T-cell (primary cell): ENCODE results near the gene KAZN. TPM values are rescaled to one million over a fixed set of nuclear protein-coding genes. Genes with fewer than 3 reads are reported as not detected.

Source experiments
- ATAC-seq, 4 experiments: fragments of 200-7000 bp in 3 of 4; fragments of 150-1000 bp in 1 of 4; cut with Tn5 transposase; replicated peaks in 1 of 4; 1 replicate in 3 of 4; 2 replicates in 1 of 4; pipeline ENCODE4 v1.10.0; 2021; ENCODE audit warnings: moderate library complexity in 3 of 4, mild to moderate bottlenecking in 2 of 4, moderate number of reproducible peaks in 1 of 4
- CTCF ChIA-PET, 2 donors: fragments of 300-600 bp; sonication (Branson Sonifier 250); formaldehyde crosslinking; loops; one replicate each; lab custom pipeline; 2022; ENCODE audit warnings: antibody characterized with exemption in 2 of 2; lab: Charles Lee
- POLR2A ChIA-PET, 2 donors: fragments of 300-600 bp; sonication (Branson Sonifier 250); formaldehyde crosslinking; loops; one replicate each; lab custom pipeline; 2022; ENCODE audit warnings: antibody characterized with exemption in 2 of 2; lab: Charles Lee
- DNase-seq, 35 experiments: peaks; one replicate each; pipeline versions ENCODE4 v3.0.0 to v3.0.0-alpha.2; 2013 to 2023
- H3K27ac ChIP-seq: one replicate; pipeline ENCODE4 v1.5.1; 2013; ENCODE audit warnings: low read length
- H3K27me3 ChIP-seq, 2 experiments: replicated peaks in 1 of 2; 1 replicate in 1 of 2; 2 replicates in 1 of 2; pipeline versions ENCODE4 v1.6.1 to v1.7.0; 2013; ENCODE audit warnings: low read length in 1 of 2, mixed read lengths in 1 of 2; ENCODE audit not compliant: control insufficient read depth in 2 of 2, insufficient read depth in 2 of 2; ENCODE audit errors: extremely low read depth in 1 of 2
- H3K36me3 ChIP-seq, 2 donors: 1 replicate in 1 of 2; 2 replicates in 1 of 2; pipeline versions ENCODE4 v1.6.1 to v1.7.0; 2013; ENCODE audit warnings: low read length in 1 of 2; ENCODE audit not compliant: control insufficient read depth in 2 of 2, insufficient read depth in 1 of 2; ENCODE audit errors: extremely low read depth in 1 of 2
- H3K4me1 ChIP-seq, 2 experiments: 1 replicate in 1 of 2; 2 replicates in 1 of 2; pipeline versions ENCODE4 v1.6.1 to v1.7.0; 2013; ENCODE audit warnings: low read length in 2 of 2, mixed read lengths in 1 of 2; ENCODE audit not compliant: insufficient read depth in 2 of 2, control insufficient read depth in 1 of 2; ENCODE audit errors: extremely low read depth in 1 of 2
- H3K4me3 ChIP-seq, 2 donors: 1 replicate in 1 of 2; 2 replicates in 1 of 2; pipeline versions ENCODE4 v1.5.1 to v1.7.0; 2013; ENCODE audit warnings: mild to moderate bottlenecking in 2 of 2, low read length in 1 of 2, moderate library complexity in 1 of 2; ENCODE audit not compliant: control insufficient read depth in 1 of 2; ENCODE audit errors: extremely low read depth in 1 of 2
- H3K9me3 ChIP-seq: 2 replicates; pipeline ENCODE4 v1.7.0; 2013
- H3K27ac Mint-ChIP-seq, 2 donors: one replicate each; pipeline ENCODE4 v1.8.0; 2020 to 2021; ENCODE audit warnings: mild to moderate bottlenecking in 2 of 2, mixed read lengths in 2 of 2
- H3K27me3 Mint-ChIP-seq, 2 donors: one replicate each; pipeline ENCODE4 v1.8.0; 2021 to 2022; ENCODE audit warnings: mixed read lengths in 2 of 2
- H3K36me3 Mint-ChIP-seq: one replicate; pipeline ENCODE4 v1.8.0; 2021; ENCODE audit warnings: mixed read lengths
- H3K4me1 Mint-ChIP-seq, 3 donors: one replicate each; pipeline ENCODE4 v1.8.0; 2020 to 2022; ENCODE audit warnings: mixed read lengths in 3 of 3, mild to moderate bottlenecking in 1 of 3
- H3K4me3 Mint-ChIP-seq, 3 donors: one replicate each; pipeline ENCODE4 v1.8.0; 2020 to 2022; ENCODE audit warnings: mild to moderate bottlenecking in 3 of 3, mixed read lengths in 3 of 3, moderate library complexity in 3 of 3
- H3K9me3 Mint-ChIP-seq, 3 donors: one replicate each; pipeline ENCODE4 v1.8.0; 2020 to 2022; ENCODE audit warnings: mixed read lengths in 3 of 3
- WGBS: methylation state at CpG from one replicate; pipeline ENCODE4 v1.1.5; 2013; ENCODE audit warnings: missing lambda C conversion rate; ENCODE audit not compliant: insufficient coverage; 5-methylcytosine and 5-hydroxymethylcytosine counted together
- total RNA-seq, 35 experiments: library from RNA in 6 of 35; stranded (reverse) in 6 of 35; fragments of 120-200 nt in 1 of 35; gene quantifications; one replicate each; pipeline versions ENCODE4 v1.2.1 to v1.2.4 and lab custom pipeline; 2013 to 2026

Gene KAZN
- total RNA-seq, 5 donors from 2014 or later (not counting 1 experiment from before 2014, with no cell fraction given), result 0.18 to 0.58 (median 0.30) TPM

DNA sequence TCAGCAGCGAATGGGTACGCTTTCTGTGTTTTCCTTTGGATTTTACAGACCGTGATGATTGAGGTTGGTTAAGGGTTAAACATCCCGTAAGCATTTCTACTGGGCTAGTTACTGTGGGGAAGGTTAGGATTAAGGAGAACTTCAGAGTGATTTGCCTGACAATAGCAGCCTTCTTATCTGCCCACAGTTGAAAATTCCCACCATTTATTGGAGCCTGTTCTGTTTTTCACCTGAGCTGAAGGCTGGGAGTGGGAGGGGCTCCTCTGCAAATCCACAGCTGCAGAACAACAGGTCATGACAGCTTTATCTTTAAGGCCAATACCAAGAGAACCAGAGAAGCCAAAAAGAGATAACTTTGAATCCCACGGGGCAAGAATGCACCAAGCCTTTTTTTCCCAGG lies 168.6 kb downstream of the KAZN start:
- Mint-ChIP-seq H3K27me3 (peaks cover 8 to 16% of the 10 kb centered on the region in 2 donors), H3K4me1 (no peaks in the 10 kb centered on the region), H3K36me3 (no peaks in the 10 kb centered on the region), H3K4me3 (no peak overlapping the region), H3K9me3 (peaks cover 0 to 5% (median 0%) of the 10 kb centered on the region in 3 donors), H3K27ac (no peak overlapping the region)
- Histone ChIP-seq H3K27me3 (peaks cover 0 to 10% of the 10 kb centered on the region in 2 experiments), H3K9me3 (no peaks in the 10 kb centered on the region), H3K4me3 (no peak overlapping the region), H3K4me1 (no peaks in the 10 kb centered on the region), H3K27ac (no peak overlapping the region), H3K36me3 (no peaks in the 10 kb centered on the region)
- CTCF ChIA-PET, result no interaction called here
- WGBS, result 86% methylated on average over 3 of the region's 5 CpGs
- POLR2A ChIA-PET, result no interaction called here
- ATAC-seq (no peak), DNase-seq (no peak)

DNA sequence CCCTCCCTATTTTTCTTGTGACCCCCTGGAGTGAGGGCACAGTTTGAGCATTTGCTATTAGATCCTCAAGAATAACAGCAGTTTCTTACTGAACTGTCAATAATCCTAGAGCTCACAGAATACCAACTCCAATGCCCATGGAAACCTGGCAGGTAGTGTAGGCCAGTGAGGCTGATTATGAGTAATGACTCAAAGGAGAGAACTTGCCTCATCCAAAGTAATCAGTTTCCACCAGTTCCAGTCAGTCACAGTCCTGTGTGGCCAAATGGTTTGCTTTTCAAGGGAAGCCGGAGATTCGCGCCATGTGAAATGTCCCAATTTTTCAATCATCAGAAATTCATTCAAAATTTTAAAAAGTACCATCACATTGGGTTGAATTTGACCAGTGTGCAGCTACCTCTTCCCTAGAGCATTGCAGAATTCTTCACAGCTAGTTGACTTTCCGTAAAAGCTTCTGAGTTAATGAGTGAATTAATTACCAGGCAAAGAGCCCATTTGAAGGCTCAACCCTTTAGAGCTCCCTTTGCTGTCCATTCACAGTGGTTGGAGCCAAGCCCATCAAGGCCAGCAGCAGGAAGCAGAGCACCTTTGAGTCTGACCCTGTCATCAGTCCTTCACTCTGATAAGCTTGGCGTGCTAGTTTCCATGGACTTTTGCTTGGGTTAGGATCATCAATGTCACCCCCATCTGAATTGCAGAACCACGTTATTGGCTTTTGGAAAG lies 170.3 kb downstream of the KAZN start:
- WGBS, result 91% methylated on average over 3 of the region's 6 CpGs
- H3K36me3 Mint-ChIP-seq, result no peaks in the 10 kb centered on the region
- H3K4me3 ChIP-seq, result no peak overlapping the region
- H3K27me3 Mint-ChIP-seq, result peaks cover 8 to 15% of the 10 kb centered on the region in 2 donors
- no peak overlapping the region for H3K27ac Mint-ChIP-seq
- DNase-seq (no peak), ATAC-seq (no peak)
- no peaks in the 10 kb centered on the region for H3K4me1 Mint-ChIP-seq
- H3K9me3 ChIP-seq, result no peaks in the 10 kb centered on the region
- POLR2A ChIA-PET, result no interaction called here
- H3K9me3 Mint-ChIP-seq, result peaks cover 0 to 5% (median 0%) of the 10 kb centered on the region in 3 donors
- CTCF ChIA-PET, result no interaction called here
- no peaks in the 10 kb centered on the region for H3K36me3 ChIP-seq
- no peak overlapping the region for H3K27ac ChIP-seq
- H3K27me3 ChIP-seq, result peaks cover 0 to 10% of the 10 kb centered on the region in 2 experiments
- no peaks in the 10 kb centered on the region for H3K4me1 ChIP-seq
- no peak overlapping the region for H3K4me3 Mint-ChIP-seq

DNA sequence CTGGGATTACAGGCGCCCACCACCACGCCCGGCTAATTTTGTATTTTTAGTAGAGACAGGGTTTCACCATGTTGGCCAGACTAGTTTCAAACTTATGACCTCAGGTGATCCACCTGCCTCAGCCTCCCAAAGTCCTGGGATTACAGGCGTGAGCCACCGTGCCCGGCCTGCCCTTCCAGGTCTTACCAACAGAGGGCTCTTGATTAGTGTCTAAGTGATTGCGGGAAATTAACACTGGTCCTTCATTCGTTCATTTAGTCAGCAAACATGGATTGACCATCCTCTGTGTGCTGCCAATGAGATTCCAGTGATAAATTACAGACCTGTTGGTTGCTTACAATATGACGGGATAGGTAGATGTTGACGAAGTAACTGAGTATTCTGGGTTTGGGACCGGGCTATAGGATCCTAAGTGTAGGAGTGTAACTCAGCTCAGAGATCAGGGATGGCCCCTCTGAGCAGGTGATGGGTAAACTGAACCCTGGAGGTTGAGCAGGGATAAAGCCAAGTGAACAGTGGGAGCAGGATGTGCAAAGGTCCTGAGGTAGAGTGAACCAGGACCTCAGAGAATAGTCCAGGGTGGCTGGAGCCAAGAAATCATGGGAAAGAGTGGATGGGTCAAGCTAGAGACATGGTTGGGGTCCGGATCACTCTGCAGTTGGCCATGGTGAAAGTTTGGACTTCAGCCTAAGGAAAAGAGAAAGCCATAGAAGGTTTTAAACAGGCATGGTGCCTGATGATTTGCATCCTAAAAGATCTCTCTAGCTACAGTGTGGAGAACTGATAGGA lies 171.2 kb downstream of the KAZN start:
- Histone ChIP-seq H3K4me1 (no peaks in the 10 kb centered on the region), H3K9me3 (no peaks in the 10 kb centered on the region), H3K27ac (no peak overlapping the region), H3K27me3 (peaks cover 0 to 10% of the 10 kb centered on the region in 2 experiments), H3K36me3 (no peaks in the 10 kb centered on the region), H3K4me3 (no peak overlapping the region)
- Mint-ChIP-seq H3K27ac (no peak overlapping the region), H3K4me3 (no peak overlapping the region), H3K4me1 (no peaks in the 10 kb centered on the region), H3K27me3 (peaks cover 8 to 15% of the 10 kb centered on the region in 2 donors), H3K9me3 (peaks cover 0 to 5% (median 0%) of the 10 kb centered on the region in 3 donors), H3K36me3 (no peaks in the 10 kb centered on the region)
- ChIA-PET POLR2A (no interaction called here), CTCF (no interaction called here)
- ATAC-seq (no peak), DNase-seq (no peak)
- 97% methylated on average over 6 of the region's 12 CpGs for WGBS

DNA sequence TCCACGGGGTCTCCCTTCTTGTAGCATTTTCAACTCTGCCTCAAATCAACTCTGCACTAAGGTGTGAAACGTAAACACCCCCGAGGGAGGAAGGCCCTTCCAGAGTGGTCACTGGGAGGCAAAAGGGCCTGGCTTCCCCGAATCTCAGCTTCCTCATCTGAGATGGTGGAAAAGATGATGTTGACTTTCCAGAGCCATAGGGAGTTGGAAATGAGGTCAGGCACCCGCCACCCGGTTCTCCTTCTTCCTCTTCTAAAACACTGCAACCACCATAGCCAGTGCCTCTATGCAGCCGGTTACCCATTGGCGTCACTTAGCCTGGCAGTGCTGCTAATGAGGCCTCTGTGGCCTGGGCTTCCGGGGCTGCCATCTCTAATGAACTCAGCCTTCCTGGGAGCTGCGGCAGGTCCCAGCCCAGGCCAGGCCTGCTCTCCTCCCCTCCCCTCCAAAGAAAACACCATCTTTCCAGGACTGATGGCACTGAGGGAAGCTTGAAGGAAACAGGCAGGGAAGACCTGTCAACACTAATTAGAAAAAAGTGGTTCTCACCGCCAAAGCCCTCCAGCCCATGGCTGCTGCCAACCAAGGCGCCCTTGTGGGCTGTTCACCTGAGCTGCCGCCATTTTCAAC lies 175.0 kb downstream of the KAZN start:
- no peak overlapping the region for H3K4me3 ChIP-seq
- DNase-seq (no peak), ATAC-seq (no peak)
- no peaks in the 10 kb centered on the region for H3K9me3 ChIP-seq
- Mint-ChIP-seq H3K9me3 (peaks cover 0 to 5% (median 0%) of the 10 kb centered on the region in 3 donors), H3K4me3 (no peak overlapping the region), H3K27me3 (peaks cover 0 to 4% of the 10 kb centered on the region in 2 donors), H3K27ac (no peak overlapping the region), H3K36me3 (no peaks in the 10 kb centered on the region), H3K4me1 (peaks cover 0 to 1% (median 0%) of the 10 kb centered on the region in 3 donors)
- POLR2A ChIA-PET, result no interaction called here
- no peaks in the 10 kb centered on the region for H3K36me3 ChIP-seq
- no peak overlapping the region for H3K27ac ChIP-seq
- WGBS, result 100% methylated on average over 1 of the region's 13 CpGs
- CTCF ChIA-PET, result no interaction called here
- peaks cover 0 to 4% of the 10 kb centered on the region in 2 experiments for H3K27me3 ChIP-seq
- H3K4me1 ChIP-seq, result no peaks in the 10 kb centered on the region

DNA sequence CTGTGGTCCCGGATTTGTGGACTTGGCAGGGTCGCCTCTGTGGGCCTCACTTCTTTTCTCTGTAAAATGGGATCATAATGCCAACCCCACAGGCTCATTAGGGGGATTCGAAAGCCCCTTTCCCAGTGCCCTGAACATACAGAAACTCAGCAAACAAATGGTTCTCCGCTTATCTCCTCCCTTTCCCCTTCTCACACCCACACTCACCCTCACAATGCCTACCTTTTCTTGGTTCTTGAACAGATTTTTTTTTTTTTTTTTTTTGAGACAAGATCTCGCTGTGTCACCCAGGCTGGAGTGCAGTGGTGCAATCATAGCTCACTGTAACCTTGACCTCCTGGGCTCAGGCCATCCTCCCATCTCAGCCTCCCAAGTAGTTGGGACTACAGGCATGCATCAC lies 175.7 kb downstream of the KAZN start:
- Mint-ChIP-seq H3K4me1 (peaks cover 0 to 1% (median 0%) of the 10 kb centered on the region in 3 donors), H3K9me3 (peaks cover 0 to 5% (median 0%) of the 10 kb centered on the region in 3 donors), H3K27me3 (peaks cover 0 to 4% of the 10 kb centered on the region in 2 donors), H3K27ac (no peak overlapping the region), H3K4me3 (no peak overlapping the region), H3K36me3 (no peaks in the 10 kb centered on the region)
- Histone ChIP-seq H3K4me3 (no peak overlapping the region), H3K27ac (no peak overlapping the region), H3K36me3 (no peaks in the 10 kb centered on the region), H3K9me3 (no peaks in the 10 kb centered on the region), H3K27me3 (peaks cover 0 to 8% of the 10 kb centered on the region in 2 experiments), H3K4me1 (no peaks in the 10 kb centered on the region)
- POLR2A ChIA-PET, result no interaction called here
- CTCF ChIA-PET, result no interaction called here
- WGBS, result 54% methylated on average over 2 of the region's 5 CpGs
- DNase-seq (no peak), ATAC-seq (no peak)

DNA sequence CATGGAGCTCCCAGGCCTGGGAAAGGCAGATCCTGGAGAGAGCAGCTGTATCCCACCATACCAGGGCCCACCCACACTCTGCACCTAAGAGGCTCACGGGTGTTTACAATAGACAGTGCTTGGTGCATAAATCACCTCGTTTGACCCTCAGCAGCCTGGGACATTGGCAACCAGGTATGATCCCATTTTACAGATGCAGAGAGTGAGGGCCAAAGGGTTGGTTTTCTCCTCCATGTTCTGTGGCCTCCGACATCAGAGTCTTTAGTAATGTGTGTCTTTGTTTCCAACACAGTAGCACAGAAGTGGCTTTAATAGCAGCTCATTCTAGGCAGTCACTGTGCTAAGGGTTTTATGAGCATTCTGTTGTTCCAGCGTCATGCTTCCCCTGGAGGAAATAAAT lies 176.5 kb downstream of the KAZN start:
- DNase-seq, result no peak
- Mint-ChIP-seq H3K4me1 (peaks cover 0 to 1% (median 0%) of the 10 kb centered on the region in 3 donors), H3K36me3 (no peaks in the 10 kb centered on the region), H3K9me3 (peaks cover 0 to 1% (median 0%) of the 10 kb centered on the region in 3 donors), H3K27me3 (peaks cover under 1 to 4% of the 10 kb centered on the region in 2 donors), H3K4me3 (no peak overlapping the region), H3K27ac (no peak overlapping the region)
- Histone ChIP-seq H3K4me3 (no peak overlapping the region), H3K27ac (no peak overlapping the region), H3K9me3 (no peaks in the 10 kb centered on the region), H3K4me1 (no peaks in the 10 kb centered on the region), H3K27me3 (peaks cover 0 to 8% of the 10 kb centered on the region in 2 experiments), H3K36me3 (no peaks in the 10 kb centered on the region)
- ATAC-seq, result no peak
- CTCF ChIA-PET, result no interaction called here
- WGBS, result 89% methylated on average over 3 of the region's 4 CpGs
- POLR2A ChIA-PET, result no interaction called here
